GM18951 (cell line): Measurements from ENCODE around the gene SLC26A8.
"Not testable (repeated sequence)": the region's sequence is repeated elsewhere in the genome, so short reads cannot be mapped to it uniquely, and the experiment has no call there.

Experiments used
- POLR2A ChIP-seq: IDR thresholded peaks from 4 replicates; pipeline ENCODE4 v1.6.1; 2011; ENCODE audit warnings: mild to moderate bottlenecking; ENCODE audit not compliant: insufficient read length, insufficient read depth; ENCODE audit errors: extremely low read depth
- in situ Hi-C: fragments of 300-500 bp; cut with MboI; formaldehyde crosslinking; loops from one replicate; pipeline ENCODE4 v1.12.0; 2022; ENCODE audit warnings: low sequenced_read_pairs, mixed read lengths, inconsistent platforms; ENCODE audit not compliant: unreplicated experiment

Gene SLC26A8

DNA sequence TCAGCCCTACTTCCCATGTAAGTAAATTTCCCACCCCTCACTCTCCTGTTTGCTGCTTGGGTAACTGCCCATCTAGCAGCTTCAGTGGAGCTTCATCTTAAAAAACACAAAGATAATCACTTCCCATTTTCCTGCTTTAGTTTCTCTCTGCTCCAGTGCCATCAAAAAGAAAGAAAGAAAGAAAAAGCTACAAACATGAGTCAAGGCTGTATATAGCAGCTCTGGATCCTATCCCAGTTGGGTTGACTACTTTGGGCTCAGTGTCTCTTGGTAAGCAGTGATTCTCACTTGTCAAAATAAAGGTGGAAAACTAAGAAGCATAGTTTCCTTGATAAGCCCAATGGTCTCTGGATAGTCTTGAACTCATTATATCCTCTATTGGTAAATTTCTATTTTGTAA lies 54.8 kb downstream of the SLC26A8 start:
- in situ Hi-C loops: no loop called here
- TF ChIP-seq POLR2A: no peak

DNA sequence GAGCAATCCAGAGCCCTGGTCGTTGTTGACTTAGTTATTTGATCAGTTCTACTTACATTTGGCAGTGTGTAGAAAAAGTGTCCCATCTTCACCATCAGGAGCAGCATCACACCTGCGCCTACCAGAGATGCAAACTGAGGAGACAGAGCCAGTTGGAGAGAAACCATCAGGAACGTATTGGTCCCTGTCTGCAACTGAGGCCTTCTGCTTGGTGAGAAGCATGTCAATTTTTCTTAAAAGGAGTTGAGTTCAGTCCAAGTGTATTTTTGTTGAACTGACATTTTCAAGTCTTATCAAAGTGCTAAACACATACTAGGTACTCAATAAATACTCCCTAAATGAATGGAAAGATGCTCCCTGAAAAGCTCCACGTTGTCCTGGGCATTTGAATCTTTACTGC lies 55.6 kb downstream of the SLC26A8 start:
- no peak for TF ChIP-seq POLR2A
- in situ Hi-C loops: no loop called here

DNA sequence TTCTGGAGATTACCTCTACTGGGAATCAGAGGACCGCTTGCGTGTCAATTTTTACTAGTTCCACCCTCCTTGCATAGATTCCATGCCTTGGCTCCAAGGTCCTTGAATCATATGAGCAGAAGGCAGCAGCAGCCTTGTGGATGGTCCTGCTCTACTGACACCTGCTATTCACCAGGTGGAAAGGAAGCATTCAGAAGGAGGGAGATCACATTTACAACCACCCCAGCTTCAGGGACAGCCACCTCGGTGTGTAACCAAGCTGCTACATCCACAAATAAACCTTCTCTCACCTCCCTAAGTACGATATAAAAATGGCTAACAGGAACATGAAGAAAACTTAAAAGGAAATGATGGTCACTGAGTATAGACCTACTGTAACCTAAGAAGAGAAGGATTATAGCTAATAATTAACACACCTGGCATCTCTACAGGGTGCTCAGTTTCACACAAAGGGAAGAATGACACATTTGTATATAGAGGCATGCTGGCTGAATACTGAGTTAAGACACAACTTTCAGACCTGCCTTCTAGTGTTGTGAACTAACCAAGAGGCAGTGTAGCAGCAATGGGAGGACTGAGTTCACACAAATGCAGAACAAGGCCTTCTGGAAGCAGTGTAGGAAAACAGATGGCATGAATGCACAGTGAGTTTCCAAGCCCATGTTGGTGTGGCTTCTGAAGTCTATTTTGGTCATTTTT lies 57.2 kb downstream of the SLC26A8 start:
- no peak for TF ChIP-seq POLR2A
- in situ Hi-C loops: no loop called here

DNA sequence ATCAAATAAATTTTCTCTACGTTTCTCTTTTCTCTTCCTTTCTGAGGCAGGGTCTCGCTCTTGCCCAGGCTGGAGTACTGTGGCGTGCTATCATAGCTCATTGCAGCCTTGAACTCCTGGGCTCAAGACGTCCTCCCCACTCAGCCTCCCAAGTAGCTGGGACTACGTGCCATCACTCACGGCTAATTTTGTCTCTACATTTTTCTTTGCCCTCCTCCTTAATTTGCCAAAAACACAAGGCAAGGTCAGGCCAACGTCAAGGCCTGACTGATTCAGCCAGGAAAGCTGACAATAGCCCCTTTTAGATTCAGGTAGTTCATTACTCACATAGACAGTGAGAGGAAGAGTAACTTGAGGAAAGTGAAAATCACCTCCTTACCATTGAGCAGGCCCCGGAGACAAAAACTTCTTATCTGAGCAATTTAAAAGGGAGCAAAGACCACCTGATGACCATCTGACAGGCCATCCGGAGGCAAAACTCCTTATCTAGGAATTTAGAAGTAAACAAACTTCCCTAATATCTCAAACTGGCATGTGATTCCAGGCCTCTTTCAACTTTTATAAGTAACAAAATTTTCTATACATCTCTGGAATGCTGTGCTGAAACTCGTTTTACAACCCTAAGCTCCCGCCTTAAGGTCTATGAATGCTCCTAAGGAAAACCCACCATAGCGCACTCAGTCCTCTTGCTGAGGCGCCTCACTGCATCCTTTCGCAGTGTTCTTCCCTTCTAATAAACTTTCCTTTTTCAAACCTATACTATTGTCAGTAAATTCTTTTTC lies 61.5 kb downstream of the SLC26A8 start:
- in situ Hi-C loops: no loop called here
- TF ChIP-seq POLR2A: no peak

DNA sequence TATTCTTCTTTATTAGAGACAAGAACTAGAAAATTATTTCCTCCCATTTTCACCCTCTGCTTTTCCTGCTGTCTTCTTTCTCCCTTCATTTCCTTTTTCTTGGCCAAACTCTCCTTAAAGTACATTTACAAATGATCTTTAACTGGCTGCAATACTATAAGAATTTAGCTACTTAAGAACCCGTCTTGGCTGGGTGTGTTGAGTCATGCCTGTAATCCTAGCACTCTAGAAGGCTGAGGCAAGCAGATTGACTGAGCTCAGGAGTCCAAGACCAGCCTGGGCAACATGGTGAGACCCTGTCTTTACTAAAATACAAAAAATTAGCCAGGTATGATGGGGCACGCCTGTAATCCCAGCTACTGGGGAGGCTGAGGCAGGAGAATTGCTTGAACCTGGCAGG lies 64.3 kb downstream of the SLC26A8 start:
- no peak for TF ChIP-seq POLR2A
- in situ Hi-C loops: no loop called here

DNA sequence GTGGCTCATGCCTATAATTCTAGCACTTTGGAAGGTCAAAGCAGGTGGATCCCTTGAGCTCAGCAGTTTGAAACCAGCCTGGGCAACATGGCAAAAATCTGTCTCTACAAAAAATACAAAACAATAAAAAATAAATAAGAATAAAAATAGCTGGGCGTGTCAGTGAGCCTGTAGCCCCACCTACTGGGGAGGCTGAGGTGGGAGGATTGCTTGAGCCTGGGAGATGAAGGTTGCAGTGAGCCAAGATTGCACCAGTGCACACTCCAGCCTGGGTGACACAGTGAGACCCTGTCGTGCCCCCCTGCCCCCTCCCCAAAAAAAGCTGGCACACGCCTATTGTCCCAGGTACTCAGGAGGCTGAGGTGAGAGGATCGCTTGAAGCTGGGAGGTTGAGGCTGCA lies 68.5 kb downstream of the SLC26A8 start:
- no peak for TF ChIP-seq POLR2A
- in situ Hi-C loops: no loop called here

DNA sequence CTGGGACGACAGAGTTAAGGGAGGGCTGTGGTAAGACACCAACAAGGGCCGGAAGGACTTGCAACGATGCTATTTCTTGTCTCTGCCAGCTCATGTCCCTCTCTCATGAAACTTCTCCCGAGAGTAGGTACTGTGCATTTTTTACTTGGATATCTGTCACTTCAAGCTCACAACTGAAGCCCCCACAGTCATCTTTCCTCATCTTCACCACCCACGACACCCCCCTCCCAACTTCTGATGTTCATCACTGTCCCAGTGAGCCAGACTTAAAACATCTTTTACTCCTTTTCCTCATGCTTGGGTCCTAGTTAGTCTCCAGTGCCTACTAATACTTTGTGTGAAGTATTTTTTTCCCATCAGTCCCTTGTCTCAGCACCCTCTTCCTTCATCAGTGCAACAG lies 68.9 kb downstream of the SLC26A8 start:
- in situ Hi-C loops: no loop called here
- no peak for TF ChIP-seq POLR2A

DNA sequence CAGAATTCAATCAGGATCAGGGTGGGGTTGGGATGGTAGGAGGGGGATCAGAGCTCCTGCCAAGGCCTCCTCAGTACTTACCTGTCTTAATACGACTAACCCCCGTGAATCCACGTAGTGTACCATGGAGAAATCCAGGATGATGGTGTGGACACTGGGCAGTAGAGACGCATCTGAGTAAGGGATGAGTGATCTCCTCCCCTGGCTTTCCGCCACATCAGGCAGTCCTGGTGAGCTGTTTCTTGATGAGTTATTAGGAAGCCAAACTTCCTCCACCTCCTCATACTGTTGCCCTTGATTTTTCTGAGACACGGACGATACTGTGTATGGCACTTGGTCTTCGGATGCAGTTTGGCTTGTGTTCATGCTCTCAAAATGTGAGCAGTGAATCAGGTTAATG lies 69.4 kb downstream of the SLC26A8 start:
- in situ Hi-C loops: no loop called here
- TF ChIP-seq POLR2A: no peak

DNA sequence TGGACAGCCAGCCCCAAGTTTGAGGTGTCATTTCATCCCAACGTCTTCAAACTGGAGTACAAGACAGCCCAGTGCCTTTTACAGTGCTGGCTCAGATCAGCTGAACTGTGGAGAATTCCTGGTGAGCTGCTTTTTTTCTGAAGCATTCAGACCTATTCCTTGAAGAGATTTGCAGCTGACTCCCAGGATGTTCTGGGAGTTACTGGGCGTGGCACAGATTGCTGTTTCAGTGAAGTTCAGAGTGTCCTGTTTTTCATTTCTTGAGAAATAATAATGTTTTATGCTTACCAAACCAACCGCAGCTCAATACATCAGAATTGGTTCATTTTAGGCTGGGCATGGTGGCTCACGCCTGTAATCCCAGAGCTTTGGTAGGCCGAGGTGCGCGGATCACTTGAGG lies 70.1 kb downstream of the SLC26A8 start:
- TF ChIP-seq POLR2A: no peak
- in situ Hi-C loops: no loop called here

DNA sequence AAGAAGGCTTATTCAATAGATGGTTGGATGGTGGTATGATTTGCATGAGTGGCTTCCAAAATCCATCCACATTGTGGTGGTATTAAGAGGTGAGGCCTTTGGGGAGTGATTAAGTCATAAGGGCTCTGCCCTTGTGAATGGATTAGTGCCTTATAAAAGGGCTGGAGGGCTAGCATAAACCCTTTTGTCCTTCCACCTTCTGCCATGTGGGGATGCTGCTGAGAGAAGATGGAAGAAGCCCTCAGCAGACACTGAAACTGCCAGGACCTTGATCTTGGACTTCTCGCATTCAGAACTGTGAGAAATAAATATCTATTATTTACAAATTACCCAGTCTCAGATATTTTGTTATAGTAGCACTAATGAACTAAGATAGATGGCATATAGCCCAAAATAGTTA lies 75.7 kb downstream of the SLC26A8 start:
- TF ChIP-seq POLR2A: no peak
- in situ Hi-C loops: no loop called here

DNA sequence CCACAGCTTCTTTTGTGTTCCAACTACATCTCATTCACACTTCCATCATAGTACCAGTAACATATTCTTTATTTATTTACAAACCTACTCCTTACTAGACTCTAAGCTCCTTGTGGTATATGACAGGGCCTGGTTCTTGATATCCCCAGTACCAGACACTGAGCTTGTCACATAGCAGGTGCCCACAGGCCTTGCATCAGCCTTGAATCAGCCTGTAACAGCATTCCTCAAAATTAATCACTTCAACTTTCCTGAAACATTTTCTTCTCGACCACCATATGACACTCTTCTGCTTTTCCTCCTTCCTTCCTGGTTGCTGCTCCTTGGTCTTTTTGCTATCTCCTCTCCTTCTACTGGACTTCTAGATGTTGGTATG lies 78.8 kb downstream of the SLC26A8 start:
- in situ Hi-C loops: no loop called here
- no peak for TF ChIP-seq POLR2A

DNA sequence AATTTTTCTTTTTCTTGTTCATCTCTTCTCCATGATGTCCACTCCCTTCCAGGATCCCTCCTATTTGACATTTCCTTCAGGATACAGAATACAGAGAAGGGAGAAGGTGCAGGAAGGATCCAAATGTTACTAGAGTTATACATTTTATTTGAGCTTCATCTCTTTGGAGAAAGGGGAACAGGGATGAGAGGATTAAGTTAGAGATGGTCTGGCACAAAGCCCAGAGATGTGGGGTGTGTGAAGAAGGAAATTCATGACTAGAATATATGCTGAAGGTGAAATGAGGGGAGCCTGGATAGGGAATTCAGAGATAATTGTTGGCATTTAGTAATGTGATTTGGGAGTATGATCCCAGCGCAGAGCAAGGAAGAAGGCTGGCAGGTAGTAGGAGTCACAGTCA lies 81.1 kb downstream of the SLC26A8 start:
- no peak for TF ChIP-seq POLR2A
- in situ Hi-C loops: no loop called here

DNA sequence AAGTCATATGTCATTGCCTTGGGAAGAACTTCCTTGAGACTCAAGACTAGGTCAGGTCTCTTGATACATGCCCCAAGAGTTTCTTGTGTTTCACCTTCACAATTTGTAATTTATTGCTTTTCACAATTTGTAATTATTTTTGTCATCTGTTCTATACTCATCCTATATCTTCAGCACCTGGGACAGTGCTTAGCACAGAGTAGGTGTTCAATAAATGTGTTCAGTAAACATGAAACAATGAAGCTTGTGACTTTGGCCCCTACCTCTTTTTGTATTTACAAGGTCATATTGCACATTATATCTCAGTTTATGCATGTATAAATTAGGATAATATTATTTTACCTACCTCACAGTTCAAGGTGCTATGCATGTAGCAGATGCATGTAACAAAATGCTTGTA lies 82.1 kb downstream of the SLC26A8 start:
- no peak for TF ChIP-seq POLR2A
- in situ Hi-C loops: no loop called here

DNA sequence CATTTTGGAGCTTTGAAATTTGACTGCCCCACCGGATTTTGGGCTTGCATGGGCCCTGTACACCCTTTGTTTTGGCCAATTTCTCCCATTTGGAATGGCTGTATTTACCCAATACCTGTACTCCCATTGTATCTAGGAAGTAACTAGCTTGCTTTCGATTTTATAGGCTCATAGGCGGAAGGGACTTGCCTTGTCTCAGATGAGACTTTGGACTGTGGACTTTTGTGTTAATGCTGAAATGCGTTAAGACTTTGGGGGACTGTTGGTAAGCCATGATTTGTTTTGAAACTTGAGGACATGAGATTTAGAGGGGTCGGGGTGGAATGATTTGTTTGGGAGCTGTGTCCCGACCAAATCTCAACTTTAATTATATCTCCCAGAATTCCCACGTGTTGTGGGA lies 83.3 kb downstream of the SLC26A8 start:
- in situ Hi-C loops: not testable (repeated sequence)

DNA sequence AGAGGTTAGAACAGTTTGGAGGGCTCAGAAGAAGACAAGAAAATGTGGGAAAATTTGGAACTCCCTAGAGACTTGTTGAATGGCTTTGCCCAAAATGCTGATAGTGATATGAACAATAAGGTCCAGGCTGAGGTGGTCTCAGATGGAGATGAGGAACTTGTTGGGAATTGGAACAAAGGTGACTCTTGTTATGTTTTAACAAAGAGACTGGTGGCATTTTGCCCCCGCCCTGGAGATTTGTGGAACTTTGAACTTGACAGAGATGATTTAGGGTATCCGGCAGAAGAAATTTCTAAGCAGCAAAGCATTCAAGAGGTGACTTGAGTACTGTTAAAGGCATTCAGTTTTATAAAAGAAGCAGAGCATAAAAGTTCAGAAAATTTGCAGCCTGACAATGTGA lies 84.4 kb downstream of the SLC26A8 start:
- in situ Hi-C loops: not testable (repeated sequence)

DNA sequence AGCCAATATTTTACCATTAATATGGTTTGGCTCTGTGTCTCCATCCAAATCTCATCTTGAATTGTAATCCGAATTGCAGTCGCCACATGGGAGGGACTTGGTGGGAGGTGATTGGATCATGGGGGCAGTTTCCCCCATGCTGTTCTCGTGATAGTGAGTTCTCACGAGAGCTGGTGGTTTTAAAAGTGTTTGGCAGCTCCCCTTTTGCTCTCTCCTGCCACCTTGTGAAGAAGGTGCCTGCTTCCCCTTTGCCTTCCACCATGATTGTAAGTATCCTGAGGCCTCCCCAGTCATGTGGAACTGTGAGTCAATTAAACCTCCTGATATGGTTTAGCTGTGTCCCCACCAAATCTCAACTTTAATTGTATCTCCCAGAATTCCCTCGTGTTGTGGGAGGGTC lies 85.2 kb downstream of the SLC26A8 start:
- in situ Hi-C loops: not testable (repeated sequence)
